Measurements from ENCODE around the gene HTRA1.

- TF ChIP-seq DPF2 (IDR thresholded peaks at IDR 0.05) (no peak), ETV6 (conservative IDR thresholded peaks at IDR 0.05 in 1 of 2, IDR thresholded peaks at IDR 0.05 in 1 of 2; ENCODE audit: borderline replicate concordance in 1 of 2, low read depth in 1 of 2) (no peak), ZBED1 (IDR thresholded peaks at IDR 0.05; ENCODE audit: borderline replicate concordance) (no peak), RAD21 (IDR thresholded peaks at IDR 0.05; ENCODE audit: insufficient read depth, low read depth, low read length) (no peak), EGR1 (IDR thresholded peaks at IDR 0.05; ENCODE audit: borderline replicate concordance in 1 of 2, low read depth in 2 of 2, low read length in 2 of 2) (no peak)
- TF ChIP-seq, protein P1, sequence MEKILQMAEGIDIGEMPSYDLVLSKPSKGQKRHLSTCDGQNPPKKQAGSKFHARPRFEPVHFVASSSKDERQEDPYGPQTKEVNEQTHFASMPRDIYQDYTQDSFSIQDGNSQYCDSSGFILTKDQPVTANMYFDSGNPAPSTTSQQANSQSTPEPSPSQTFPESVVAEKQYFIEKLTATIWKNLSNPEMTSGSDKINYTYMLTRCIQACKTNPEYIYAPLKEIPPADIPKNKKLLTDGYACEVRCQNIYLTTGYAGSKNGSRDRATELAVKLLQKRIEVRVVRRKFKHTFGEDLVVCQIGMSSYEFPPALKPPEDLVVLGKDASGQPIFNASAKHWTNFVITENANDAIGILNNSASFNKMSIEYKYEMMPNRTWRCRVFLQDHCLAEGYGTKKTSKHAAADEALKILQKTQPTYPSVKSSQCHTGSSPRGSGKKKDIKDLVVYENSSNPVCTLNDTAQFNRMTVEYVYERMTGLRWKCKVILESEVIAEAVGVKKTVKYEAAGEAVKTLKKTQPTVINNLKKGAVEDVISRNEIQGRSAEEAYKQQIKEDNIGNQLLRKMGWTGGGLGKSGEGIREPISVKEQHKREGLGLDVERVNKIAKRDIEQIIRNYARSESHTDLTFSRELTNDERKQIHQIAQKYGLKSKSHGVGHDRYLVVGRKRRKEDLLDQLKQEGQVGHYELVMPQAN (conservative IDR thresholded peaks at IDR 0.05) = no peak
These were observed 54.4 kb downstream of the HTRA1 start for GRCh38 chr10:122515588-122516231.

Data from GM12878 (cell line).